H1 (cell line): Measurements from ENCODE around the gene ZNRF2. TPM values are rescaled to one million over a fixed set of nuclear protein-coding genes. Genes with fewer than 3 reads are reported as not detected.

Source experiments
- CTCF ChIA-PET: fragments of 300-600 bp; sonication (Branson Sonifier 250); formaldehyde crosslinking; loops from one replicate; lab custom pipeline; 2021; ENCODE audit not compliant: partially characterized antibody; lab: Charles Lee
- POLR2A ChIA-PET: fragments of 300-600 bp; sonication (Branson Sonifier 250); formaldehyde crosslinking; loops from one replicate; lab custom pipeline; 2021; ENCODE audit warnings: inconsistent platforms; ENCODE audit not compliant: partially characterized antibody; lab: Charles Lee
- DNase-seq, 2 experiments: peaks; one replicate each; pipeline versions ENCODE4 v3.0.0 to v3.0.0-alpha.2; 2010 to 2022; ENCODE audit warnings: low spot score in 2 of 2, low read depth in 1 of 2, mixed read lengths in 1 of 2
- FAIRE-seq: peaks from 2 replicates; lab custom pipeline; 2011; peaks lifted over from hg19 to GRCh38; lab: Jason Lieb, UNC
- H2AFZ ChIP-seq: 2 replicates; pipeline ENCODE4 v1.8.1; 2012; ENCODE audit warnings: low read length, inconsistent platforms
- H2AK5ac ChIP-seq: 2 replicates; pipeline ENCODE4 v1.6.1; 2013; ENCODE audit warnings: low read depth, low read length
- H2BK120ac ChIP-seq: replicated peaks from 2 replicates; pipeline ENCODE3; 2013; ENCODE audit warnings: low read depth, low read length, inconsistent platforms
- H2BK12ac ChIP-seq: 2 replicates; pipeline ENCODE4 v1.6.1; 2013; ENCODE audit warnings: low read depth, low read length
- H2BK15ac ChIP-seq: 2 replicates; pipeline ENCODE4 v1.6.1; 2013; ENCODE audit warnings: low read length
- H2BK20ac ChIP-seq: 2 replicates; pipeline ENCODE4 v1.6.1; 2013; ENCODE audit warnings: low read length
- H2BK5ac ChIP-seq: 2 replicates; pipeline ENCODE4 v1.6.1; 2013; ENCODE audit warnings: low read depth, low read length
- H3K14ac ChIP-seq: 2 replicates; pipeline ENCODE4 v1.6.1; 2013; ENCODE audit warnings: inconsistent platforms; ENCODE audit not compliant: insufficient read length
- H3K18ac ChIP-seq: 2 replicates; pipeline ENCODE4 v1.6.1; 2013; ENCODE audit warnings: low read length; ENCODE audit errors: extremely low read depth
- H3K23ac ChIP-seq: 2 replicates; pipeline ENCODE4 v1.6.1; 2013; ENCODE audit warnings: inconsistent platforms; ENCODE audit not compliant: insufficient read length
- H3K23me2 ChIP-seq: 2 replicates; pipeline ENCODE4 v1.6.1; 2013; ENCODE audit warnings: low read depth, low read length
- H3K27ac ChIP-seq: 2 replicates; pipeline ENCODE4 v1.6.1; 2011; ENCODE audit warnings: low read depth, low read length, inconsistent platforms
- H3K27me3 ChIP-seq, 4 experiments: replicated peaks in 1 of 4; 1 replicate in 1 of 4; 2 replicates in 3 of 4; pipeline versions ENCODE4 v1.6.1 to v1.8.1; 2011 to 2013; ENCODE audit warnings: low read length in 3 of 4, mild to moderate bottlenecking in 3 of 4, inconsistent platforms in 2 of 4, mixed read lengths in 2 of 4, moderate library complexity in 1 of 4; ENCODE audit not compliant: control insufficient read depth in 3 of 4, insufficient read depth in 3 of 4; ENCODE audit errors: extremely low read depth in 1 of 4
- H3K36me3 ChIP-seq, 4 experiments: 2 replicates each; pipeline versions ENCODE4 v1.6.1 to v1.8.1; 2011 to 2013; ENCODE audit warnings: mild to moderate bottlenecking in 4 of 4, low read length in 3 of 4, moderate library complexity in 2 of 4, control low read depth in 1 of 4, inconsistent platforms in 1 of 4; ENCODE audit not compliant: insufficient read depth in 4 of 4, control insufficient read depth in 2 of 4
- H3K4ac ChIP-seq: replicated peaks from 2 replicates; pipeline ENCODE3; 2013; ENCODE audit warnings: low read length, low read depth, mixed read lengths, inconsistent platforms; ENCODE audit not compliant: insufficient read length
- H3K4me1 ChIP-seq, 4 experiments: replicated peaks in 1 of 4; 1 replicate in 1 of 4; 2 replicates in 3 of 4; pipeline versions ENCODE4 v1.6.1 to v1.8.1; 2011 to 2013; ENCODE audit warnings: low read length in 3 of 4, inconsistent platforms in 2 of 4, mixed read lengths in 1 of 4; ENCODE audit not compliant: insufficient read depth in 4 of 4, control insufficient read depth in 3 of 4
- H3K4me2 ChIP-seq, 2 experiments: 2 replicates each; pipeline versions ENCODE4 v1.6.1 to v1.8.1; 2011 to 2013; ENCODE audit warnings: low read depth in 2 of 2, low read length in 2 of 2, control low read depth in 1 of 2, inconsistent platforms in 1 of 2, mild to moderate bottlenecking in 1 of 2; ENCODE audit not compliant: insufficient read depth in 1 of 2
- H3K4me3 ChIP-seq, 4 experiments: fragments of 200-600, 300-600 bp in 1 of 4; sonication (generic), shearing (Covaris generic), sonication (Bioruptor Twin) in 1 of 4; 2 replicates each; pipeline versions ENCODE4 v1.5.1 to v1.8.1; 2011 to 2016; ENCODE audit warnings: low read length in 4 of 4, low read depth in 3 of 4, control low read depth in 2 of 4, inconsistent platforms in 2 of 4, mild to moderate bottlenecking in 2 of 4, mixed read lengths in 1 of 4, moderate library complexity in 1 of 4; ENCODE audit not compliant: insufficient read depth in 2 of 4; ENCODE audit errors: extremely low read depth in 1 of 4
- H3K56ac ChIP-seq: replicated peaks from 2 replicates; pipeline ENCODE3; 2013; ENCODE audit warnings: low read depth, mild to moderate bottlenecking, mixed read lengths, low read length, inconsistent platforms; ENCODE audit not compliant: insufficient read length
- H3K79me1 ChIP-seq: 2 replicates; pipeline ENCODE4 v1.6.1; 2013; ENCODE audit warnings: low read depth, low read length, control low read depth
- H3K79me2 ChIP-seq, 2 experiments: 2 replicates each; pipeline versions ENCODE4 v1.6.1 to v1.8.1; 2012 to 2013; ENCODE audit warnings: low read length in 2 of 2, mild to moderate bottlenecking in 2 of 2, inconsistent platforms in 1 of 2; ENCODE audit not compliant: insufficient read depth in 2 of 2, control insufficient read depth in 1 of 2
- H3K9ac ChIP-seq, 4 experiments: replicated peaks in 1 of 4; 1 replicate in 1 of 4; 2 replicates in 3 of 4; pipeline versions ENCODE4 v1.6.1 to v1.8.1; 2011 to 2013; ENCODE audit warnings: low read depth in 3 of 4, low read length in 3 of 4, control low read depth in 2 of 4, mild to moderate bottlenecking in 2 of 4, moderate library complexity in 2 of 4, inconsistent platforms in 1 of 4; ENCODE audit errors: extremely low read depth in 1 of 4
- H3K9me3 ChIP-seq, 2 experiments: 2 replicates each; pipeline versions ENCODE4 v1.6.1 to v1.8.1; 2012 to 2013; ENCODE audit warnings: mild to moderate bottlenecking in 2 of 2, moderate library complexity in 2 of 2, control low read depth in 1 of 2, inconsistent platforms in 1 of 2, low read depth in 1 of 2, low read length in 1 of 2, mixed read lengths in 1 of 2; ENCODE audit not compliant: insufficient read depth in 2 of 2
- H4K20me1 ChIP-seq, 2 experiments: replicated peaks in 1 of 2; 2 replicates each; pipeline versions ENCODE3 to v1.8.1; 2011 to 2013; ENCODE audit warnings: inconsistent platforms in 2 of 2, low read length in 2 of 2, mild to moderate bottlenecking in 1 of 2; ENCODE audit not compliant: insufficient read depth in 2 of 2, control insufficient read depth in 1 of 2
- H4K5ac ChIP-seq: 2 replicates; pipeline ENCODE4 v1.6.1; 2013; ENCODE audit warnings: low read length, low read depth, mixed read lengths, inconsistent platforms; ENCODE audit not compliant: insufficient read length
- H4K8ac ChIP-seq: 2 replicates; pipeline ENCODE4 v1.8.0; 2013; ENCODE audit warnings: mild to moderate bottlenecking, moderate library complexity, low read length, inconsistent platforms; ENCODE audit not compliant: insufficient read depth; ENCODE audit errors: extremely low read depth
- H4K91ac ChIP-seq: replicated peaks from 2 replicates; pipeline ENCODE3; 2013; ENCODE audit warnings: low read length, mixed read lengths, inconsistent platforms; ENCODE audit not compliant: insufficient read length
- SP2 ChIP-seq: IDR thresholded peaks from 2 replicates; pipeline ENCODE4 v1.6.1; 2012; ENCODE audit warnings: mild to moderate bottlenecking, low read length, inconsistent platforms
- WGBS, 2 experiments: shearing (Covaris generic) in 1 of 2; methylation state at CpG; one replicate each; pipeline versions ENCODE4 v1.1.6 to v1.1.7; 2013 to 2015; ENCODE audit warnings: low lambda C conversion rate in 2 of 2, mixed read lengths in 2 of 2, inconsistent platforms in 1 of 2, low coverage in 1 of 2, missing lambda C conversion rate in 1 of 2; ENCODE audit not compliant: insufficient replicate concordance in 2 of 2, insufficient coverage in 1 of 2, insufficient read length in 1 of 2; ENCODE audit errors: extremely low coverage in 1 of 2, missing lambda C conversion rate in 1 of 2; 5-methylcytosine and 5-hydroxymethylcytosine counted together
- polyA plus RNA-seq, 7 experiments: library from polyadenylated mRNA; depleted of rRNA in 3 of 7; stranded (reverse) in 5 of 7; unstranded in 2 of 7; fragments of >200 nt in 5 of 7; fragments of 200-250 nt in 2 of 7; gene quantifications; 1 replicate in 5 of 7; 2 replicates in 1 of 7; 4 replicates in 1 of 7; pipeline versions ENCODE4 v1.2.1 to v1.2.3, GENCODE V29; 2011 to 2013; ENCODE audit warnings: missing spikeins in 2 of 7, mixed read lengths in 2 of 7
- total RNA-seq: library from RNA; stranded (reverse); fragmentation: NEBNext Ultra II Directional; extraction: Animal tissue kit (Norgen Biotek cat#: 25700); gene quantifications from 2 replicates; pipeline ENCODE4 v1.2.1, GENCODE V29; 2021

The ZNRF2 gene
- total and polyA plus RNA-seq, 2 of the 8 experiments (the other 6 are each of a cell fraction or from before 2014, with no cell fraction given), result 2.9 to 16.2 TPM

GRCh38 chr7:30256349-30256858 is 28.0 kb upstream of the ZNRF2 start:
- H2AK5ac ChIP-seq, result no peak overlapping the region
- WGBS, 2 experiments, result 92% methylated on average over 10 of the region's 10 CpGs; no CpG with 5 or more reads in 1 of the 2 experiments
- ChIA-PET CTCF (no interaction called here), POLR2A (no interaction called here)
- no peak overlapping the region for H3K56ac ChIP-seq
- H4K5ac ChIP-seq, result no peak overlapping the region
- no peaks in the 10 kb centered on the region for H3K79me1 ChIP-seq
- no peaks in the 10 kb centered on the region for H3K36me3 ChIP-seq
- H3K14ac ChIP-seq, result no peak overlapping the region
- H4K8ac ChIP-seq, result no peak overlapping the region
- H3K27me3 ChIP-seq, result no peaks in the 10 kb centered on the region
- no peak overlapping the region for H2BK12ac ChIP-seq
- H3K4me1 ChIP-seq, result no peaks in the 10 kb centered on the region
- no peak overlapping the region for H3K27ac ChIP-seq
- H3K9ac ChIP-seq, result no peak overlapping the region
- H3K18ac ChIP-seq, result no peak overlapping the region
- no peaks in the 10 kb centered on the region; the same call in 1 of the 2 replicates for H3K23me2 ChIP-seq
- H3K79me2 ChIP-seq, result no peaks in the 10 kb centered on the region
- H2AFZ ChIP-seq, result no peak overlapping the region
- no peak overlapping the region for H2BK5ac ChIP-seq
- DNase-seq (no peak), FAIRE-seq (no peak)
- H3K4me3 ChIP-seq, result no peak overlapping the region
- no peak overlapping the region for H3K4ac ChIP-seq
- H3K9me3 ChIP-seq, result no peaks in the 10 kb centered on the region
- no peaks in the 10 kb centered on the region for H4K20me1 ChIP-seq
- H3K4me2 ChIP-seq, result no peak overlapping the region
- no peak overlapping the region for H4K91ac ChIP-seq
- H2BK120ac ChIP-seq, result no peak overlapping the region
- H2BK20ac ChIP-seq, result no peak overlapping the region
- no peak overlapping the region for H3K23ac ChIP-seq
- H2BK15ac ChIP-seq, result no peak overlapping the region
- TF ChIP-seq SP2, result no peak
